Gastrocnemius medialis (tissue), 4 donors: ENCODE results near the gene NPNT.

Experiments
- POLR2A ChIP-seq, 2 donors: fragments of 450-650 bp; IDR thresholded peaks; one replicate each; pipeline ENCODE4 v1.6.1; 2017; ENCODE audit warnings: antibody characterized with exemption in 2 of 2, mild to moderate bottlenecking in 2 of 2, moderate library complexity in 2 of 2
- TF ChIP-seq, protein P1 (sequence below), 5 experiments: fragments of 450-650 bp in 3 of 5; fragments of 200-600 bp in 2 of 5; sonication (generic) in 2 of 5; IDR thresholded peaks in 4 of 5; conservative IDR thresholded peaks in 1 of 5; 1 replicate in 4 of 5; 2 replicates in 1 of 5; pipeline ENCODE4 v1.5.1; 2016 to 2019; ENCODE audit warnings: antibody characterized with exemption in 5 of 5, mild to moderate bottlenecking in 3 of 5, moderate library complexity in 3 of 5

DNA sequence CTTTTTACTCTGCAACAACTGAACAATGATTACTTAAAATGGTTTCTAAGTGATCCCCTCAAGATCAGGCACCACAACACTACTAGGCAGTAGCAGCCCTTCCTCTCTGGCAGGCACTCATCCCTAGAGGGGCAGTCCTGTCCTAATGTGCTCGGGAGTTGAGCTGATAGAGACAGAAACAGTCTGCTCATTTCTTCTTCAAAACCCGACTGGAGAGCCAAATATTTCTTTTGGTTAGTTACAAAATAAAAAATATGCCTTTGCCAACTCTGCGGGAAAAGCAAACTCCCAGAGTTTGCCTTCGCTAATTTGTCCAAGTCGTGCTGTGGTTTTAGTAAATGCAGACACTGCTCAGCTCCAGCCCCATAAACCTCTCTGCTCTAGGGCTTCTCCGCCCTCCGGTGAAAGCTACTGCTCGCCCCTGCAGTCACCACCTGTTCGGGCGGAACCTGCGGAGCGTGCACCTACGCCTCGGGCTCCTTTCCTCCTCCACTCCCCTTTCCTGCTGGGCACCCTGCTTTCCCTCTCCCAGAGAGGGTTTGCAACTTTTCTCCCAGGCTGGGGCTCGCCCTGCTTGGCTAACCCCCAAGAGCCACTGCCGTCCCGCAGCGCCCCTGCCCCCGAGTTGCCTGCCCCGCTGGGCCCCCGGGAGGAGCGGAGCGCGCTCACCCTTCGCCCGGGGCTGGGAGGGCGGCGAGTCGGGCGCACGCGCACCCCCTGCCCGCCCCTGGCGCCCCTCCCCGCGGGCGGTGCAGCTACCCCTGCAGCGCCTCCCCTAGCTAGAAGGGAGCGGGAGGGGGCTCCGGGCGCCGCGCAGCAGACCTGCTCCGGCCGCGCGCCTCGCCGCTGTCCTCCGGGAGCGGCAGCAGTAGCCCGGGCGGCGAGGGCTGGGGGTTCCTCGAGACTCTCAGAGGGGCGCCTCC, at the start of gene NPNT:
- TF ChIP-seq, protein P1, sequence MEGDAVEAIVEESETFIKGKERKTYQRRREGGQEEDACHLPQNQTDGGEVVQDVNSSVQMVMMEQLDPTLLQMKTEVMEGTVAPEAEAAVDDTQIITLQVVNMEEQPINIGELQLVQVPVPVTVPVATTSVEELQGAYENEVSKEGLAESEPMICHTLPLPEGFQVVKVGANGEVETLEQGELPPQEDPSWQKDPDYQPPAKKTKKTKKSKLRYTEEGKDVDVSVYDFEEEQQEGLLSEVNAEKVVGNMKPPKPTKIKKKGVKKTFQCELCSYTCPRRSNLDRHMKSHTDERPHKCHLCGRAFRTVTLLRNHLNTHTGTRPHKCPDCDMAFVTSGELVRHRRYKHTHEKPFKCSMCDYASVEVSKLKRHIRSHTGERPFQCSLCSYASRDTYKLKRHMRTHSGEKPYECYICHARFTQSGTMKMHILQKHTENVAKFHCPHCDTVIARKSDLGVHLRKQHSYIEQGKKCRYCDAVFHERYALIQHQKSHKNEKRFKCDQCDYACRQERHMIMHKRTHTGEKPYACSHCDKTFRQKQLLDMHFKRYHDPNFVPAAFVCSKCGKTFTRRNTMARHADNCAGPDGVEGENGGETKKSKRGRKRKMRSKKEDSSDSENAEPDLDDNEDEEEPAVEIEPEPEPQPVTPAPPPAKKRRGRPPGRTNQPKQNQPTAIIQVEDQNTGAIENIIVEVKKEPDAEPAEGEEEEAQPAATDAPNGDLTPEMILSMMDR (IDR thresholded peaks at IDR 0.05 in 4 of 5, conservative IDR thresholded peaks at IDR 0.05 in 1 of 5), result no peak
- no peak for TF ChIP-seq POLR2A (IDR thresholded peaks at IDR 0.05)
